ENCODE data around the gene EDARADD. TPM values are rescaled to one million over a fixed set of nuclear protein-coding genes. Genes with fewer than 3 reads are reported as not detected.

EDARADD gene
- total and polyA plus RNA-seq, 4 donors = 0.13 to 0.67 (median 0.26) TPM

DNA sequence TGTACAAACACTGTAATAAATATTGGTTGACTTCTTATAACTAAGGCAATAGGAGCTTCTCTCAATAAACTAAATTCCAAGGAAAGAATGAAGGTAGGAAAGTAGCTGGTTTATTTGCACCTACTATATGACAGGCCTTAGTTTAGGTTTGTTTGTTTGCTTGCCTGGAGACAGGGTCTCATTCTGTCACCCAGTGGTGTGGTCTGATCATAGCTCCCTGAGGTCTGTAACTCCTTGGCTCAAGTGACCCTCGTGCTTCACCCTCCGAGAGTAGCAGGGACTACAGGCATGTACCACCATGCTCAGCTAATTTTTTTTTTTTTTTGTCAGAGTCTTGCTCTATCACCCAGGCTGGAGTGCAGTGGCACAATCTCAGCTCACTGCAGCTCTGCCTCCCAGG is 1.9 kb upstream of the EDARADD start:
- H3K27me3 ChIP-seq (ENCODE audit: control insufficient read depth in 4 of 4, insufficient read depth in 4 of 4, low read length in 3 of 4) = peaks cover 0 to 3% (median 0%) of the 10 kb centered on the region in 4 donors
- H3K9ac ChIP-seq (ENCODE audit: low read depth in 1 of 2, low read length in 2 of 2) = no peak overlapping the region
- TF ChIP-seq NR2F2 (IDR thresholded peaks at IDR 0.05) (no peak), TAF1 (conservative IDR thresholded peaks at IDR 0.05) (no peak), GABPA (IDR thresholded peaks at IDR 0.05 in 1 of 2, conservative IDR thresholded peaks at IDR 0.05 in 1 of 2) (no peak), SP1 (IDR thresholded peaks at IDR 0.05) (no peak), FOXA1 (IDR thresholded peaks at IDR 0.05) (no peak), RXRA (IDR thresholded peaks at IDR 0.05) (no peak), EGR1 (IDR thresholded peaks at IDR 0.05; ENCODE audit: low read depth in 2 of 2) (no peak), HNF4A (conservative IDR thresholded peaks at IDR 0.05) (no peak), YY1 (IDR thresholded peaks at IDR 0.05) (no peak), JUND (IDR thresholded peaks at IDR 0.05) (no peak), HNF4G (IDR thresholded peaks at IDR 0.05) (no peak)
- TF ChIP-seq, protein P1, sequence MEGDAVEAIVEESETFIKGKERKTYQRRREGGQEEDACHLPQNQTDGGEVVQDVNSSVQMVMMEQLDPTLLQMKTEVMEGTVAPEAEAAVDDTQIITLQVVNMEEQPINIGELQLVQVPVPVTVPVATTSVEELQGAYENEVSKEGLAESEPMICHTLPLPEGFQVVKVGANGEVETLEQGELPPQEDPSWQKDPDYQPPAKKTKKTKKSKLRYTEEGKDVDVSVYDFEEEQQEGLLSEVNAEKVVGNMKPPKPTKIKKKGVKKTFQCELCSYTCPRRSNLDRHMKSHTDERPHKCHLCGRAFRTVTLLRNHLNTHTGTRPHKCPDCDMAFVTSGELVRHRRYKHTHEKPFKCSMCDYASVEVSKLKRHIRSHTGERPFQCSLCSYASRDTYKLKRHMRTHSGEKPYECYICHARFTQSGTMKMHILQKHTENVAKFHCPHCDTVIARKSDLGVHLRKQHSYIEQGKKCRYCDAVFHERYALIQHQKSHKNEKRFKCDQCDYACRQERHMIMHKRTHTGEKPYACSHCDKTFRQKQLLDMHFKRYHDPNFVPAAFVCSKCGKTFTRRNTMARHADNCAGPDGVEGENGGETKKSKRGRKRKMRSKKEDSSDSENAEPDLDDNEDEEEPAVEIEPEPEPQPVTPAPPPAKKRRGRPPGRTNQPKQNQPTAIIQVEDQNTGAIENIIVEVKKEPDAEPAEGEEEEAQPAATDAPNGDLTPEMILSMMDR (IDR thresholded peaks at IDR 0.05; ENCODE audit: low read depth, low read length, missing input control) = no peak
- TF ChIP-seq, protein P2, sequence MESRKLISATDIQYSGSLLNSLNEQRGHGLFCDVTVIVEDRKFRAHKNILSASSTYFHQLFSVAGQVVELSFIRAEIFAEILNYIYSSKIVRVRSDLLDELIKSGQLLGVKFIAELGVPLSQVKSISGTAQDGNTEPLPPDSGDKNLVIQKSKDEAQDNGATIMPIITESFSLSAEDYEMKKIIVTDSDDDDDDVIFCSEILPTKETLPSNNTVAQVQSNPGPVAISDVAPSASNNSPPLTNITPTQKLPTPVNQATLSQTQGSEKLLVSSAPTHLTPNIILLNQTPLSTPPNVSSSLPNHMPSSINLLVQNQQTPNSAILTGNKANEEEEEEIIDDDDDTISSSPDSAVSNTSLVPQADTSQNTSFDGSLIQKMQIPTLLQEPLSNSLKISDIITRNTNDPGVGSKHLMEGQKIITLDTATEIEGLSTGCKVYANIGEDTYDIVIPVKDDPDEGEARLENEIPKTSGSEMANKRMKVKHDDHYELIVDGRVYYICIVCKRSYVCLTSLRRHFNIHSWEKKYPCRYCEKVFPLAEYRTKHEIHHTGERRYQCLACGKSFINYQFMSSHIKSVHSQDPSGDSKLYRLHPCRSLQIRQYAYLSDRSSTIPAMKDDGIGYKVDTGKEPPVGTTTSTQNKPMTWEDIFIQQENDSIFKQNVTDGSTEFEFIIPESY (IDR thresholded peaks at IDR 0.05) = no peak
- TF ChIP-seq, protein P3, sequence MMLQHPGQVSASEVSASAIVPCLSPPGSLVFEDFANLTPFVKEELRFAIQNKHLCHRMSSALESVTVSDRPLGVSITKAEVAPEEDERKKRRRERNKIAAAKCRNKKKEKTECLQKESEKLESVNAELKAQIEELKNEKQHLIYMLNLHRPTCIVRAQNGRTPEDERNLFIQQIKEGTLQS (IDR thresholded peaks at IDR 0.05) = no peak
- TF ChIP-seq, protein P4, sequence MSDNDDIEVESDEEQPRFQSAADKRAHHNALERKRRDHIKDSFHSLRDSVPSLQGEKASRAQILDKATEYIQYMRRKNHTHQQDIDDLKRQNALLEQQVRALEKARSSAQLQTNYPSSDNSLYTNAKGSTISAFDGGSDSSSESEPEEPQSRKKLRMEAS (IDR thresholded peaks at IDR 0.05) = no peak
- peaks cover 0 to 16% (median 11%) of the 10 kb centered on the region in 4 donors for H3K4me1 ChIP-seq (ENCODE audit: control insufficient read depth in 4 of 4, insufficient read depth in 4 of 4, low read length in 3 of 4)
- H3K4me3 ChIP-seq (ENCODE audit: low read depth in 1 of 3, low read length in 3 of 3) = no peak overlapping the region
- no peaks in the 10 kb centered on the region for H3K36me3 ChIP-seq (ENCODE audit: control insufficient read depth in 4 of 4, insufficient read depth in 3 of 4, low read depth in 1 of 4, low read length in 3 of 4)
- WGBS = 85% methylated on average over 2 of the region's 2 CpGs
- no peak for DNase-seq (ENCODE audit: low spot score)
- no peak overlapping the region for H3K27ac ChIP-seq (ENCODE audit: low read depth in 1 of 2, low read length in 2 of 2)
- no peaks in the 10 kb centered on the region for H3K9me3 ChIP-seq (ENCODE audit: control insufficient read depth in 4 of 4, low read length in 3 of 4)

DNA sequence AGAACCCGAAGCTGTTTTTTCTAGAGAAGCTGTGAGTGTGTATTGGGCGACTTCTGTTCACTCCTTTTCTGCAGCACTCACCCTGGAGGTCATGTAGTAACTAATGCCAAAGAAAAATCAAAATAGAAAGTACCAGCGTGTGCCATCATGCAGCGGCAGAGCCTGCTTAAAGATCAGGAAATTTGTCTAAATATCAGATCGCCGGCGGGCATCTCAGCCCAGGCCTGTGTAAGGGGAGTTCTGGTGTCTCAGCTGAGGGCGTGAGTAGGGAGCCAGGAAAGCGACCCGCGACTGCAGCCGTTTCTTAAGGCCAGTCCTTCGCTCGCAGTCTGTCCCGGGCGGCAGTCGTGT is 768 bp downstream of the EDARADD start:
- no peak overlapping the region for H3K27ac ChIP-seq (ENCODE audit: low read depth in 1 of 2, low read length in 2 of 2)
- no peak for DNase-seq (ENCODE audit: low spot score)
- TF ChIP-seq RAD21 (IDR thresholded peaks at IDR 0.05) (no peak), TAF1 (conservative IDR thresholded peaks at IDR 0.05) (no peak), SP1 (IDR thresholded peaks at IDR 0.05) (no peak), RXRA (IDR thresholded peaks at IDR 0.05) (no peak), FOXA2 (IDR thresholded peaks at IDR 0.05) (no peak), YY1 (IDR thresholded peaks at IDR 0.05) (no peak), HNF4G (IDR thresholded peaks at IDR 0.05) (no peak), FOXA1 (IDR thresholded peaks at IDR 0.05) (no peak), NR2F2 (IDR thresholded peaks at IDR 0.05) (no peak), GABPA (IDR thresholded peaks at IDR 0.05 in 1 of 2, conservative IDR thresholded peaks at IDR 0.05 in 1 of 2) (no peak), JUND (IDR thresholded peaks at IDR 0.05) (no peak), HNF4A (conservative IDR thresholded peaks at IDR 0.05) (no peak), EGR1 (IDR thresholded peaks at IDR 0.05; ENCODE audit: low read depth in 2 of 2) (no peak)
- TF ChIP-seq, protein P5, sequence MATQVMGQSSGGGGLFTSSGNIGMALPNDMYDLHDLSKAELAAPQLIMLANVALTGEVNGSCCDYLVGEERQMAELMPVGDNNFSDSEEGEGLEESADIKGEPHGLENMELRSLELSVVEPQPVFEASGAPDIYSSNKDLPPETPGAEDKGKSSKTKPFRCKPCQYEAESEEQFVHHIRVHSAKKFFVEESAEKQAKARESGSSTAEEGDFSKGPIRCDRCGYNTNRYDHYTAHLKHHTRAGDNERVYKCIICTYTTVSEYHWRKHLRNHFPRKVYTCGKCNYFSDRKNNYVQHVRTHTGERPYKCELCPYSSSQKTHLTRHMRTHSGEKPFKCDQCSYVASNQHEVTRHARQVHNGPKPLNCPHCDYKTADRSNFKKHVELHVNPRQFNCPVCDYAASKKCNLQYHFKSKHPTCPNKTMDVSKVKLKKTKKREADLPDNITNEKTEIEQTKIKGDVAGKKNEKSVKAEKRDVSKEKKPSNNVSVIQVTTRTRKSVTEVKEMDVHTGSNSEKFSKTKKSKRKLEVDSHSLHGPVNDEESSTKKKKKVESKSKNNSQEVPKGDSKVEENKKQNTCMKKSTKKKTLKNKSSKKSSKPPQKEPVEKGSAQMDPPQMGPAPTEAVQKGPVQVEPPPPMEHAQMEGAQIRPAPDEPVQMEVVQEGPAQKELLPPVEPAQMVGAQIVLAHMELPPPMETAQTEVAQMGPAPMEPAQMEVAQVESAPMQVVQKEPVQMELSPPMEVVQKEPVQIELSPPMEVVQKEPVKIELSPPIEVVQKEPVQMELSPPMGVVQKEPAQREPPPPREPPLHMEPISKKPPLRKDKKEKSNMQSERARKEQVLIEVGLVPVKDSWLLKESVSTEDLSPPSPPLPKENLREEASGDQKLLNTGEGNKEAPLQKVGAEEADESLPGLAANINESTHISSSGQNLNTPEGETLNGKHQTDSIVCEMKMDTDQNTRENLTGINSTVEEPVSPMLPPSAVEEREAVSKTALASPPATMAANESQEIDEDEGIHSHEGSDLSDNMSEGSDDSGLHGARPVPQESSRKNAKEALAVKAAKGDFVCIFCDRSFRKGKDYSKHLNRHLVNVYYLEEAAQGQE (IDR thresholded peaks at IDR 0.05) = no peak
- TF ChIP-seq, protein P2 (IDR thresholded peaks at IDR 0.05) = no peak
- TF ChIP-seq, protein P3 (IDR thresholded peaks at IDR 0.05) = no peak
- TF ChIP-seq, protein P1 (IDR thresholded peaks at IDR 0.05; ENCODE audit: low read depth, low read length, missing input control) = no peak

More for the DNA sequence above, 768 bp downstream of the EDARADD start:
- peak overlapping the region; percentile 61 to 87 (median 74) for H3K4me3 ChIP-seq (ENCODE audit: low read depth in 1 of 3, low read length in 3 of 3)
- no peaks in the 10 kb centered on the region for H3K9me3 ChIP-seq (ENCODE audit: control insufficient read depth in 4 of 4, low read length in 3 of 4)
- H3K36me3 ChIP-seq (ENCODE audit: control insufficient read depth in 4 of 4, insufficient read depth in 3 of 4, low read depth in 1 of 4, low read length in 3 of 4) = no peaks in the 10 kb centered on the region
- H3K9ac ChIP-seq (ENCODE audit: low read depth in 1 of 2, low read length in 2 of 2) = peak overlapping the region; percentile 14 to 44
- WGBS = 3% methylated on average over 17 of the region's 17 CpGs
- peaks cover 0 to 3% (median 0%) of the 10 kb centered on the region in 4 donors for H3K27me3 ChIP-seq (ENCODE audit: control insufficient read depth in 4 of 4, insufficient read depth in 4 of 4, low read length in 3 of 4)
- H3K4me1 ChIP-seq (ENCODE audit: control insufficient read depth in 4 of 4, insufficient read depth in 4 of 4, low read length in 3 of 4) = peaks cover 0 to 19% (median 14%) of the 10 kb centered on the region in 4 donors

All from liver (tissue), 9 donors.